Thyroid gland (tissue), 4 donors: Measurements from ENCODE around the gene ZFHX3. TPM values are rescaled to one million over a fixed set of nuclear protein-coding genes. Genes with fewer than 3 reads are reported as not detected.

Source experiments
- DNase-seq, 2 donors: peaks; one replicate each; pipeline ENCODE4 v3.0.0-alpha.2; 2019
- H3K27ac ChIP-seq, 3 donors: fragments of 200-600 bp; sonication (generic); 1 replicate in 2 of 3; 2 replicates in 1 of 3; pipeline ENCODE4 v1.5.1; 2016 to 2019; ENCODE audit warnings: mild to moderate bottlenecking in 1 of 3, moderate library complexity in 1 of 3
- H3K27me3 ChIP-seq: fragments of 200-600 bp; sonication (generic); one replicate; pipeline ENCODE4 v1.5.1; 2019
- H3K36me3 ChIP-seq, 2 donors: fragments of 200-600 bp; sonication (generic); one replicate each; pipeline ENCODE4 v1.5.1; 2016 to 2019
- H3K4me1 ChIP-seq, 2 donors: fragments of 200-600 bp; sonication (generic); one replicate each; pipeline ENCODE4 v1.5.1; 2017 to 2019
- H3K4me3 ChIP-seq, 3 donors: fragments of 200-600 bp; sonication (generic); replicated peaks in 1 of 3; 1 replicate in 2 of 3; 2 replicates in 1 of 3; pipeline ENCODE4 v1.5.1; 2016; ENCODE audit warnings: mild to moderate bottlenecking in 1 of 3
- H3K9me3 ChIP-seq: fragments of 200-600 bp; sonication (generic); one replicate; pipeline ENCODE4 v1.5.1; 2017
- POLR2A ChIP-seq, 2 donors: fragments of 450-650 bp; IDR thresholded peaks; one replicate each; pipeline ENCODE4 v1.6.1; 2017; ENCODE audit warnings: antibody characterized with exemption in 2 of 2, mild to moderate bottlenecking in 2 of 2, moderate library complexity in 1 of 2
- WGBS, 2 donors: methylation state at CpG; one replicate each; pipeline ENCODE4 v1.1.5; 2017; 5-methylcytosine and 5-hydroxymethylcytosine counted together
- intact Hi-C: fragments of 100-400 bp; cut with DNase I; formaldehyde crosslinking; loops from one replicate; pipeline ENCODE4 v1.15.1; 2023
- total RNA-seq, 4 donors: library from RNA; depleted of rRNA; stranded (reverse); fragments of >200 nt; gene quantifications; one replicate each; pipeline ENCODE4 v1.2.3, GENCODE V29; 2016
- TF ChIP-seq, protein P1 (sequence below), 6 experiments: fragments of 200-600 bp in 3 of 6; fragments of 450-650 bp in 3 of 6; sonication (generic) in 3 of 6; IDR thresholded peaks; one replicate each; pipeline ENCODE4 v1.5.1; 2016 to 2019; ENCODE audit warnings: antibody characterized with exemption in 6 of 6, mild to moderate bottlenecking in 2 of 6, inconsistent platforms in 1 of 6, moderate library complexity in 1 of 6

Gene ZFHX3
- total RNA-seq, 4 donors from 2014 or later = 27.4 to 92.9 (median 45.5) TPM

DNA sequence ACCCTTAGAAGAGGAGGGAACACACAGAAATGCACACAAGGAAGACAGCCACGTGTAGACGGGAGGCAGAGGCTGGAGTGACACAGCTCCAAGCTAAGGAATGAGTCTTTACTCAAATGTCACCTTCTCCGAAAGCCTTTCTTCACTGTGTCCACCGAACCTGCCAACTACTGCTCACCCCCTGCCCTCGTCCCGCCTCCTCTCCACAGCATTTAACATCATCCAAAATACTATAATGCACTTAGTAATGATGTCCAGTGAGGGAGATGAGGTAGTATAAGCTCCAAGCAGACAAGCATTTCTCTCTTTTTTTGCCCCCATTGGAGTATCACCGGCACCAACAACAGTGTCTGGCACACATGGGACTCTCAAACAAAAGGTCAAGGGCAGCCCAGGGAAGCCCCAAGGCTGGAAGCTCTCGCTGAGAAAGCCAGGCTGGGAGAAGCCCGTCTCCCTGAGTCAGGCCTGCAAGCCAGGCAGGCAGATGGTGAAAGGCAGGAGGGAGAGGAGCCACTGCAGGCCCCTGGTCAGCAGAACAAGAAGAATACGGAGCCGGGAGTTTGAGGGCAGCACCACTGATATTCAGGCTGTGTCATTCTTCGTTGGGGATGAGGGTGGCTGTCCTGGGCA, 25.9 kb downstream of the ZFHX3 start:
- peaks cover 84 to 97% of the 10 kb centered on the region in 2 donors for H3K4me1 ChIP-seq
- no peak for TF ChIP-seq POLR2A (IDR thresholded peaks at IDR 0.05)
- TF ChIP-seq, protein P1, sequence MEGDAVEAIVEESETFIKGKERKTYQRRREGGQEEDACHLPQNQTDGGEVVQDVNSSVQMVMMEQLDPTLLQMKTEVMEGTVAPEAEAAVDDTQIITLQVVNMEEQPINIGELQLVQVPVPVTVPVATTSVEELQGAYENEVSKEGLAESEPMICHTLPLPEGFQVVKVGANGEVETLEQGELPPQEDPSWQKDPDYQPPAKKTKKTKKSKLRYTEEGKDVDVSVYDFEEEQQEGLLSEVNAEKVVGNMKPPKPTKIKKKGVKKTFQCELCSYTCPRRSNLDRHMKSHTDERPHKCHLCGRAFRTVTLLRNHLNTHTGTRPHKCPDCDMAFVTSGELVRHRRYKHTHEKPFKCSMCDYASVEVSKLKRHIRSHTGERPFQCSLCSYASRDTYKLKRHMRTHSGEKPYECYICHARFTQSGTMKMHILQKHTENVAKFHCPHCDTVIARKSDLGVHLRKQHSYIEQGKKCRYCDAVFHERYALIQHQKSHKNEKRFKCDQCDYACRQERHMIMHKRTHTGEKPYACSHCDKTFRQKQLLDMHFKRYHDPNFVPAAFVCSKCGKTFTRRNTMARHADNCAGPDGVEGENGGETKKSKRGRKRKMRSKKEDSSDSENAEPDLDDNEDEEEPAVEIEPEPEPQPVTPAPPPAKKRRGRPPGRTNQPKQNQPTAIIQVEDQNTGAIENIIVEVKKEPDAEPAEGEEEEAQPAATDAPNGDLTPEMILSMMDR (IDR thresholded peaks at IDR 0.05) = no peak
- no peaks in the 10 kb centered on the region for H3K9me3 ChIP-seq
- no peaks in the 10 kb centered on the region for H3K36me3 ChIP-seq
- no peaks in the 10 kb centered on the region for H3K27me3 ChIP-seq
- 78 to 83% methylated on average over 11 to 12 of the region's 12 CpGs for WGBS, 2 donors
- peak in 1 of 2 donors; percentile 24 for DNase-seq
- H3K27ac ChIP-seq = peak overlapping the region; percentile 89 to 95 (median 92)
- intact Hi-C loops = no loop called here
- no peak overlapping the region for H3K4me3 ChIP-seq

DNA sequence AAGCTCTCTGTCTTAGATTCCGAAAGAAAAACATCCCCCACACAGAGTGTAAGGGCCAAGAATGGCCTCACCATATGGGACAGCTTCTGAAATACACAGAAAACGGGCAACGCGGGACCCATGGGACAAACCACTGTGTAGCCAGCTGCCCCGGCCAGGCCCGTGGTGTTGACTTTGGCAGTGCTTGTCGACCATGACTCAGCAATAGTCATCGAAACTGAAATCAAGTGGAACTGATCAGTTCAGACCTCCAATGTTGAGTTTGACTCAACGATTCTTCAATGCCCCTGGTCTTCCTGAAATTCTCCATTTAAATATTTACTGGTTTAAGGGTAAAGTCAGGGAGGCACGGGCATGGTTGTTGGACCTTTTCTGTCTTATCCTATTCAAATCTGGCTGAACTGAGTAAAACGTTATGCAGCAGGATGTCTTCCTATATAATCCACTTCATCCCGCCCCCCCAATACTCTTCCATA, 27.5 kb downstream of the ZFHX3 start:
- peak; percentile 92 to 93 for DNase-seq

DNA sequence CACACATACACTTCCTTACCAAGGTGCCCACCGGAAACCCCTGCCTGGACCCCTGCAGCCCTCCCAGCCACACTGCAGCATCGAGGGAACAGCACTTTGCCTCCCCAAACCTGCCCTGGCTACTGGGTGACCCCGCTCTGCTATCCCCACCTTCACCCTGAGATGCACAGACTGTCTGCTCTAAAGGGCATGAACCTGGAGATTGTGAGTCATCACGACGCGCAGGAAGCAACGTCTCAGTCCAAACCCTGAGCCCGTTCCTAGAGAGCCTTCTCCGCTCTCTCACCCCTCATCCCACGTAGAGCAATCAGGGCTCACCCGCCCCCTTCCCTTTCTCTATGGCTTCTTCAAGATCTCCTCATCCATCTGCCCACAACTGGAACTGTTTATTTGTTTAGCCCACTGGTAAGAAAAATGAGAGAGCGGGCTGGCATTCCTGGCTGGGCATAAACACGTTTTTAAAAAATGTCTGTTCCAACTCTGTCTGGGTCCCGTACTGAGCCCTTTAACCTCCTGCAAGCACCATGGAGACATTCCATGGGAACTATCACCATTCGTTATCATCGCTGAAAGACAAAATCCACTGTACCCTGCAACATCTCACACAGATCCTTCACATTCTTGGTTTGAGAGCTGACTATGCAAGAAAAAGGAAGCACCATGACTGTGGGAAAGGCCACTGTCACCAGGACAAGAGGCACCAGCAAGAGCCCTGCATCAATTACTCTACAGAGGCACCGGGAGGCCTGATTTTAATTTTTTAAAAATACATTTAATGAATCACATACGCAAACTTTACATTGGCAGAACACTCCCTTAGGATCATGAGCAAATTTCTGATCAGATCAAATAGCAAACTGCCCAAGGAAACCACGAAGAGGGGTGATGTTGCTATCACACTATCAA, 28.2 kb downstream of the ZFHX3 start:
- 51 to 55% methylated on average over 16 to 19 of the region's 19 CpGs for WGBS, 2 donors
- peaks cover 89 to 98% of the 10 kb centered on the region in 2 donors for H3K4me1 ChIP-seq
- no peaks in the 10 kb centered on the region for H3K36me3 ChIP-seq
- no peak for TF ChIP-seq POLR2A (IDR thresholded peaks at IDR 0.05)
- TF ChIP-seq, protein P1 (IDR thresholded peaks at IDR 0.05) = no peak
- no peaks in the 10 kb centered on the region for H3K9me3 ChIP-seq
- peak; percentile 42 to 49 for DNase-seq
- H3K4me3 ChIP-seq = no peak overlapping the region
- intact Hi-C loops = no loop called here
- H3K27ac ChIP-seq = peak overlapping the region; percentile 89 to 95 (median 92)
- no peaks in the 10 kb centered on the region for H3K27me3 ChIP-seq

More for the DNA sequence above, 27.5 kb downstream of the ZFHX3 start:
- Histone ChIP-seq H3K9me3 (no peaks in the 10 kb centered on the region), H3K27me3 (no peaks in the 10 kb centered on the region), H3K4me3 (no peak overlapping the region), H3K27ac (peak overlapping the region; percentile 89 to 95 (median 92)), H3K36me3 (no peaks in the 10 kb centered on the region), H3K4me1 (peaks cover 91 to 98% of the 10 kb centered on the region in 2 donors)
- intact Hi-C loops = no loop called here
- peak in 1 of 2 donors; percentile 49 for TF ChIP-seq POLR2A (IDR thresholded peaks at IDR 0.05)
- TF ChIP-seq, protein P1 (IDR thresholded peaks at IDR 0.05) = no peak
- WGBS, 2 donors = 27 to 28% methylated on average over 10 to 12 of the region's 12 CpGs

DNA sequence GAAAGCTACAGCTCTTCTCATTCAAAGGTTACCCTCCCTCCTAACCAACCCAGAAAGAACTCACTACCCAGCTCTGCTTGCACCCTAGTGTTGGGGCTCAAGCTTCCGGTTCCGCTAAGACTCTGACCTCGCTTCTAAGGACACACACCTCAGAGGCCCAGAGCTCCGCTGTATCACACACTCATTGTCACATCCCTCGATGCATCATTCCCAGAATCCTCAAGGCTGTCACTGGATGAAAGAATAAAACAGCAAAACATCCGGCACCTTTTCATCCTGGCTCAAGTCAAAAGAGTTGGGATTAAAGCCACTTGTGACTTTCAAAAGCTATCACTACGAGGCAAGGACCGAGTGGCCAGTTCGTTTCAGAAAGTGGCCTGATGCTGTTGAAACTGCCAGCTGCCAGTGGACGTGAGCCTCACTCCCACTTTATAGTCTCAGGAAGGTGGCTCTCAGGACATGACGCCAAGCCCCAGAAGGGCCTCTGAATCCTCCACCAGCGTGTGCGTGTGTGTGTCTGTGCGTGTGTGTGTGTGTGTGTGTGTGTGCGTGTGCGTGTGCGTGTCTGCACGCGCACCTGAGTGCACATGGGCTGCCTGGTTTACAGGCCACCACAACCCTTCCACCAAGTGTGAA, 29.0 kb downstream of the ZFHX3 start:
- peak; percentile 49 to 53 for DNase-seq
- Histone ChIP-seq H3K27me3 (no peaks in the 10 kb centered on the region), H3K9me3 (no peaks in the 10 kb centered on the region), H3K4me3 (no peak overlapping the region), H3K36me3 (no peaks in the 10 kb centered on the region), H3K27ac (peak overlapping the region; percentile 89 to 95 (median 92)), H3K4me1 (peaks cover 85 to 93% of the 10 kb centered on the region in 2 donors)
- intact Hi-C loops = no loop called here
- no peak for TF ChIP-seq POLR2A (IDR thresholded peaks at IDR 0.05)
- TF ChIP-seq, protein P1 (IDR thresholded peaks at IDR 0.05) = no peak
- WGBS, 2 donors = 59 to 66% methylated on average over 13 to 16 of the region's 19 CpGs
